ENCODE results near the gene CAPN13. TPM values are rescaled to one million over a fixed set of nuclear protein-coding genes. Genes with fewer than 3 reads are reported as not detected.

The CAPN13 gene
- total and polyA plus RNA-seq, 2 donors (not counting 1 experiment from before 2014, with no cell fraction given), result not detected

DNA sequence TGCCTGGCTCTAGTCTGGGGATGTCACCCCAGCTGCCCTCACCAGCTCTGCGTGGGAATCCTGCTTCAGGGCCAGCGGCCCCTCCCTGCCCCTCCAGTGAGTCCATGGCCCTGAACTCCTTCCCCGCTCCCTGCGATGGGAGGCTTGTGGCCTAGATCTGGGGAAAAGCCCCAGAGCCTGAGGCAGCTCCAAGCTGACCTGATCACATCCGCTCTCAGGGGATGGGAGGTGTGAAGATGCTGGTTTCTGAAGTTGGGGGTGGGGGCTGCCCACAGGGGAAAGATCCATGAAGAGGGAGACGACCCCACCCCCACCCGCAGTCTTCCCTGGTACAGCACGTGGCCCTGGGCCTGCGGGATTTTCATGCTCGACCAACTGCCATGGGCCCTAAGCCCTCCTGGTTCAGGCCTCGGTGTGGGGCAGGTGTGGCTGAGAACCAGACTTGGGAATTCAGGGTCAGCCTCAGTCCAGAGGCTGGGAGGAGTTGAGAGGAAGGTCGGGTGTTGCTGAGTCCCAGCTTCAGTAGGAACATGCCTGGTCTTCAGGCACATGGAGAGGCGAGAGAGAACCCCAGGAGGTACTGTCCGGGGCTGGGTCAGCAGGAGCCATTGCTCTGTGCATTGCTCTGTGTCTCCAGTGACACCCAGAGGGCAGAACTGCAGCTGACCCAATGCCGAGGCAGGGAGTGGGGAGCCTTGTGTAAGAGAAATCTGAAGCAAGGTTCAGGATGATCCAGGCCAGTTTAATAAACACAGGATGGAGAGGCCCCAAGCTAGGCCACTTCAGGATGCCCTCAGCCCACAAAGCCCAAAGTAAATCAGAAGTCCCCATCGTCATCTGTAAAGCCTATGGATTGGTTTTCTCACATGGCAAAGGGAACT lies 115.1 kb downstream of the CAPN13 start:
- POLR2A ChIA-PET, result no interaction called here

More for the DNA sequence above, 115.1 kb downstream of the CAPN13 start:
- no peaks in the 10 kb centered on the region for H3K36me3 ChIP-seq (replicated peaks in 1 of 2; ENCODE audit: control extremely low read depth in 1 of 2, control insufficient read depth in 1 of 2, extremely low read depth in 1 of 2, insufficient read depth in 2 of 2, low read length in 1 of 2)
- TF ChIP-seq, protein P1, sequence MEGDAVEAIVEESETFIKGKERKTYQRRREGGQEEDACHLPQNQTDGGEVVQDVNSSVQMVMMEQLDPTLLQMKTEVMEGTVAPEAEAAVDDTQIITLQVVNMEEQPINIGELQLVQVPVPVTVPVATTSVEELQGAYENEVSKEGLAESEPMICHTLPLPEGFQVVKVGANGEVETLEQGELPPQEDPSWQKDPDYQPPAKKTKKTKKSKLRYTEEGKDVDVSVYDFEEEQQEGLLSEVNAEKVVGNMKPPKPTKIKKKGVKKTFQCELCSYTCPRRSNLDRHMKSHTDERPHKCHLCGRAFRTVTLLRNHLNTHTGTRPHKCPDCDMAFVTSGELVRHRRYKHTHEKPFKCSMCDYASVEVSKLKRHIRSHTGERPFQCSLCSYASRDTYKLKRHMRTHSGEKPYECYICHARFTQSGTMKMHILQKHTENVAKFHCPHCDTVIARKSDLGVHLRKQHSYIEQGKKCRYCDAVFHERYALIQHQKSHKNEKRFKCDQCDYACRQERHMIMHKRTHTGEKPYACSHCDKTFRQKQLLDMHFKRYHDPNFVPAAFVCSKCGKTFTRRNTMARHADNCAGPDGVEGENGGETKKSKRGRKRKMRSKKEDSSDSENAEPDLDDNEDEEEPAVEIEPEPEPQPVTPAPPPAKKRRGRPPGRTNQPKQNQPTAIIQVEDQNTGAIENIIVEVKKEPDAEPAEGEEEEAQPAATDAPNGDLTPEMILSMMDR (IDR thresholded peaks at IDR 0.05), result no peak
- no peak for TF ChIP-seq EZH2 (IDR thresholded peaks at IDR 0.05; ENCODE audit: borderline replicate concordance, insufficient read depth, low read depth, low read length, poor library complexity, severe bottlenecking)
- H3K27ac Mint-ChIP-seq, result no peak overlapping the region
- H3K4me3 Mint-ChIP-seq, result no peak overlapping the region
- H2AFZ ChIP-seq (ENCODE audit: insufficient read depth, low read depth, low read length, poor library complexity, severe bottlenecking), result no peak overlapping the region
- H3K27ac ChIP-seq (ENCODE audit: low read length in 2 of 2), result no peak overlapping the region
- ATAC-seq (ENCODE audit: low read depth) (no peak), DNase-seq (no peak)
- no peak overlapping the region for H3K4me3 ChIP-seq (ENCODE audit: control extremely low read depth in 1 of 5, extremely low read depth in 1 of 5, insufficient read depth in 1 of 5, low read depth in 2 of 5, low read length in 4 of 5)
- no peak overlapping the region for H3K9ac ChIP-seq (ENCODE audit: low read length)
- peaks cover 10% of the 10 kb centered on the region for H3K27me3 Mint-ChIP-seq
- H3K4me2 ChIP-seq (replicated peaks; ENCODE audit: low read depth, low read length, poor library complexity, severe bottlenecking), result no peak overlapping the region
- no peaks in the 10 kb centered on the region for H3K4me1 Mint-ChIP-seq
- H3K9me3 ChIP-seq (ENCODE audit: control extremely low read depth in 1 of 3, control insufficient read depth in 2 of 3, insufficient read depth in 1 of 3, low read length in 2 of 3), result peaks cover 0 to 1% (median 0%) of the 10 kb centered on the region in 3 donors
- no peaks in the 10 kb centered on the region for H3K27me3 ChIP-seq (replicated peaks in 1 of 4; ENCODE audit: control extremely low read depth in 1 of 4, control insufficient read depth in 3 of 4, insufficient read depth in 4 of 4, low read length in 3 of 4)
- CTCF ChIA-PET, result interaction anchor here (0.8 to 5.2 kb wide), 3 partner anchors 19 to 527 kb away, joined by 3 to 31 read pairs (median 27); no protein-coding TSS in a partner anchor
- no peaks in the 10 kb centered on the region for H4K20me1 ChIP-seq (ENCODE audit: control insufficient read depth, insufficient read depth, low read length, poor library complexity, severe bottlenecking)
- intact Hi-C loops (cut with micrococcal nuclease), result no loop called here
- no peaks in the 10 kb centered on the region for H3K4me1 ChIP-seq (ENCODE audit: control insufficient read depth in 2 of 2, insufficient read depth in 2 of 2, low read length in 2 of 2)
- no peaks in the 10 kb centered on the region for H3K79me2 ChIP-seq (ENCODE audit: control insufficient read depth, insufficient read depth, low read length)
- no peaks in the 10 kb centered on the region for H3K9me3 Mint-ChIP-seq (ENCODE audit: insufficient read depth)
- 94% methylated on average over 14 of the region's 16 CpGs for WGBS (ENCODE audit: insufficient coverage)
